SU-DHL-6 (cell line): ENCODE results near the gene PLAC1.

Experiments used
- H2AFZ ChIP-seq: fragments of 200-600 bp; sonication (generic); 2 replicates; pipeline ENCODE4 v1.6.1; 2014; ENCODE audit warnings: low read depth, mild to moderate bottlenecking, moderate library complexity, mixed read lengths, antibody characterized with exemption, low read length; ENCODE audit not compliant: severe bottlenecking
- H3F3A ChIP-seq: fragments of 200-600 bp; shearing (Covaris generic); 2 replicates; pipeline ENCODE4 v1.6.0; 2016; ENCODE audit warnings: antibody characterized with exemption, mild to moderate bottlenecking; ENCODE audit not compliant: insufficient read depth
- H3K27ac ChIP-seq: fragments of 200-600 bp; sonication (generic); 2 replicates; pipeline ENCODE4 v1.5.1; 2016; ENCODE audit warnings: low read depth, mild to moderate bottlenecking, low read length, moderate library complexity, mixed read lengths
- H3K27me3 ChIP-seq: fragments of 200-600 bp; sonication (generic), shearing (Covaris generic); 2 replicates; pipeline ENCODE4 v1.6.0; 2014; ENCODE audit warnings: mild to moderate bottlenecking, low read length
- H3K36me3 ChIP-seq: fragments of 200-600 bp; sonication (generic); 2 replicates; pipeline ENCODE4 v1.6.1; 2014; ENCODE audit warnings: mild to moderate bottlenecking, low read length, mixed read lengths
- H3K4me2 ChIP-seq: fragments of 300-600, 200-600 bp; shearing (Covaris generic), sonication (generic); 2 replicates; pipeline ENCODE4 v1.6.0; 2014; ENCODE audit warnings: low read length, low read depth, mild to moderate bottlenecking; ENCODE audit not compliant: poor library complexity, severe bottlenecking
- H3K4me3 ChIP-seq: fragments of 200-600 bp; sonication (generic); 2 replicates; pipeline ENCODE4 v1.5.1; 2014; ENCODE audit warnings: antibody characterized with exemption, low read length, mild to moderate bottlenecking, mixed read lengths; ENCODE audit not compliant: insufficient read depth, poor library complexity, severe bottlenecking
- H3K79me2 ChIP-seq: fragments of 200-600 bp; sonication (generic); 2 replicates; pipeline ENCODE4 v1.6.1; 2014; ENCODE audit warnings: mild to moderate bottlenecking, low read length, moderate library complexity; ENCODE audit not compliant: insufficient read depth
- H3K9ac ChIP-seq: fragments of 200-600 bp; sonication (generic); 2 replicates; pipeline ENCODE4 v1.7.0; 2014; ENCODE audit warnings: mild to moderate bottlenecking, low read length
- H3K9me2 ChIP-seq: fragments of 200-600 bp; sonication (generic); replicated peaks from 2 replicates; pipeline ENCODE4 v1.6.1; 2014; ENCODE audit warnings: low read length; ENCODE audit not compliant: insufficient read depth
- H3K9me3 ChIP-seq: fragments of 200-600 bp; sonication (generic); 2 replicates; pipeline ENCODE4 v1.6.1; 2014; ENCODE audit warnings: low read length, mixed read lengths; ENCODE audit not compliant: insufficient read depth
- H4K20me1 ChIP-seq: fragments of 200-600 bp; sonication (generic); 2 replicates; pipeline ENCODE4 v1.6.1; 2014; ENCODE audit warnings: low read depth, mild to moderate bottlenecking, antibody characterized with exemption, low read length, moderate library complexity, mixed read lengths
- CTCF ChIP-seq: fragments of 200-600 bp; sonication (generic); IDR thresholded peaks from one replicate; pipeline ENCODE4 v1.5.1; 2017; ENCODE audit warnings: antibody characterized with exemption, mild to moderate bottlenecking, low read length, moderate library complexity; ENCODE audit not compliant: insufficient read depth, poor library complexity, severe bottlenecking
- EZH2phosphoT487 ChIP-seq: fragments of 200-600 bp; sonication (generic), shearing (Covaris generic); conservative IDR thresholded peaks from 2 replicates; pipeline ENCODE4 v1.6.1; 2018; ENCODE audit warnings: mild to moderate bottlenecking, antibody characterized with exemption, low read length, moderate library complexity, mixed read lengths

Gene PLAC1

GRCh38 chrX:134623293-134624045 is 34.8 kb downstream of the PLAC1 start:
- Histone ChIP-seq H3K79me2 (no peaks in the 10 kb centered on the region), H3K9ac (no peak overlapping the region), H3K36me3 (no peaks in the 10 kb centered on the region), H3K4me3 (no peak overlapping the region), H3K4me2 (no peak overlapping the region), H3K9me3 (no peaks in the 10 kb centered on the region), H3K27ac (no peak overlapping the region), H4K20me1 (no peaks in the 10 kb centered on the region), H2AFZ (no peak overlapping the region), H3F3A (no peaks in the 10 kb centered on the region), H3K9me2 (no peaks in the 10 kb centered on the region), H3K27me3 (no peaks in the 10 kb centered on the region)
- TF ChIP-seq EZH2phosphoT487 = no peak
- no peak for TF ChIP-seq CTCF

- Histone ChIP-seq H3K4me3 (no peak overlapping the region), H3K27me3 (no peaks in the 10 kb centered on the region), H3K79me2 (no peaks in the 10 kb centered on the region), H3F3A (no peaks in the 10 kb centered on the region), H3K9ac (no peak overlapping the region), H3K9me3 (no peaks in the 10 kb centered on the region), H3K4me2 (no peak overlapping the region), H3K36me3 (no peaks in the 10 kb centered on the region), H3K27ac (no peak overlapping the region), H3K9me2 (no peaks in the 10 kb centered on the region), H2AFZ (no peak overlapping the region), H4K20me1 (no peaks in the 10 kb centered on the region)
- TF ChIP-seq EZH2phosphoT487 (no peak), CTCF (no peak)
Measured at GRCh38 chrX:134622813-134623185, 35.5 kb downstream of the PLAC1 start.

- H4K20me1 ChIP-seq = no peaks in the 10 kb centered on the region
- H3K4me3 ChIP-seq = no peak overlapping the region
- TF ChIP-seq CTCF (no peak), EZH2phosphoT487 (no peak)
- H3K9me2 ChIP-seq = no peaks in the 10 kb centered on the region
- H3K79me2 ChIP-seq = no peaks in the 10 kb centered on the region
- H3K9ac ChIP-seq = no peak overlapping the region
- H3F3A ChIP-seq = no peaks in the 10 kb centered on the region
- no peak overlapping the region for H3K4me2 ChIP-seq
- no peaks in the 10 kb centered on the region for H3K27me3 ChIP-seq
- no peaks in the 10 kb centered on the region for H3K36me3 ChIP-seq
- no peak overlapping the region for H2AFZ ChIP-seq
- H3K9me3 ChIP-seq = no peaks in the 10 kb centered on the region
- H3K27ac ChIP-seq = no peak overlapping the region
Measured at GRCh38 chrX:134622056-134622812, 36.0 kb downstream of the PLAC1 start.
